Endodermal cell (in vitro differentiated cells): ENCODE measurements around the gene CACNA1D. TPM values are rescaled to one million over a fixed set of nuclear protein-coding genes. Genes with fewer than 3 reads are reported as not detected.

Source experiments
- DNase-seq: peaks from one replicate; pipeline ENCODE4 v3.0.0-alpha.2; 2017
- H3K27ac ChIP-seq: 2 replicates; pipeline ENCODE4 v1.5.1; 2013; ENCODE audit warnings: mild to moderate bottlenecking, low read depth, low read length, moderate library complexity
- H3K27me3 ChIP-seq: 2 replicates; pipeline ENCODE4 v1.6.1; 2013; ENCODE audit warnings: mild to moderate bottlenecking, low read length, moderate library complexity; ENCODE audit not compliant: insufficient read depth, control insufficient read depth, poor library complexity, severe bottlenecking
- H3K36me3 ChIP-seq: 2 replicates; pipeline ENCODE4 v1.7.0; 2013; ENCODE audit warnings: mild to moderate bottlenecking, low read length, moderate library complexity; ENCODE audit not compliant: control insufficient read depth, insufficient read depth
- H3K4me1 ChIP-seq: one replicate; pipeline ENCODE4 v1.7.0; 2013; ENCODE audit warnings: low read length; ENCODE audit not compliant: control insufficient read depth, insufficient read depth
- H3K4me3 ChIP-seq: 2 replicates; pipeline ENCODE4 v1.5.1; 2013; ENCODE audit warnings: mild to moderate bottlenecking, low read length, moderate library complexity
- H3K9ac ChIP-seq: 2 replicates; pipeline ENCODE4 v1.6.1; 2013; ENCODE audit warnings: mild to moderate bottlenecking, low read length, moderate library complexity; ENCODE audit not compliant: poor library complexity, severe bottlenecking; ENCODE audit errors: extremely low read depth
- H3K9me3 ChIP-seq: 2 replicates; pipeline ENCODE4 v1.6.1; 2013; ENCODE audit warnings: mild to moderate bottlenecking, low read length, moderate library complexity; ENCODE audit not compliant: control insufficient read depth
- H3K27ac Mint-ChIP-seq: 2 replicates; pipeline ENCODE4 v1.8.0; 2020; ENCODE audit warnings: mixed read lengths
- H3K27me3 Mint-ChIP-seq: 2 replicates; pipeline ENCODE4 v1.8.0; 2021; ENCODE audit warnings: mild to moderate bottlenecking, mixed read lengths; ENCODE audit not compliant: insufficient read depth
- H3K36me3 Mint-ChIP-seq: 2 replicates; pipeline ENCODE4 v1.8.0; 2020; ENCODE audit warnings: low read depth, mixed read lengths
- H3K4me1 Mint-ChIP-seq: 2 replicates; pipeline ENCODE4 v1.8.0; 2020; ENCODE audit warnings: mixed read lengths
- H3K4me3 Mint-ChIP-seq: 2 replicates; pipeline ENCODE4 v1.8.0; 2020; ENCODE audit warnings: mild to moderate bottlenecking, moderate library complexity, mixed read lengths
- H3K9me3 Mint-ChIP-seq: 2 replicates; pipeline ENCODE4 v1.8.0; 2020; ENCODE audit warnings: mild to moderate bottlenecking, mixed read lengths
- CTCF ChIP-seq: fragments of 200-600 bp; sonication (generic); conservative IDR thresholded peaks from 2 replicates; pipeline ENCODE4 v1.5.0; 2021; ENCODE audit warnings: antibody characterized with exemption, mild to moderate bottlenecking
- WGBS, 2 experiments: methylation state at CpG; one replicate each; pipeline versions ENCODE4 v1.1.5 to v1.1.7; 2013; ENCODE audit warnings: missing lambda C conversion rate in 2 of 2, mixed read lengths in 1 of 2; ENCODE audit not compliant: insufficient coverage in 1 of 2, insufficient read length in 1 of 2; 5-methylcytosine and 5-hydroxymethylcytosine counted together
- total RNA-seq, 2 donors: library from RNA; stranded (reverse); fragmentation: NEBNext Ultra II Directional in 1 of 2; extraction: Animal tissue kit (Norgen Biotek cat#: 25700) in 1 of 2; gene quantifications; 2 replicates in 1 of 2; 3 replicates in 1 of 2; pipeline ENCODE4 v1.2.1, GENCODE V29; 2021

Gene CACNA1D
- total RNA-seq, 2 donors from 2014 or later, result 2.2 to 3.8 TPM

GRCh38 chr3:53613125-53613524, 118.7 kb downstream of the CACNA1D start:
- H3K4me3 Mint-ChIP-seq, result no peak overlapping the region
- 92 to 100% methylated on average over 2 to 3 of the region's 3 CpGs for WGBS, 2 experiments

GRCh38 chr3:53614307-53614706, 119.9 kb downstream of the CACNA1D start:
- WGBS, 2 experiments, result 91 to 93% methylated on average over 4 to 5 of the region's 5 CpGs
- Histone ChIP-seq H3K27ac (no peak overlapping the region), H3K9ac (no peak overlapping the region), H3K9me3 (no peaks in the 10 kb centered on the region), H3K4me3 (no peak overlapping the region), H3K4me1 (no peaks in the 10 kb centered on the region), H3K27me3 (no peaks in the 10 kb centered on the region), H3K36me3 (no peaks in the 10 kb centered on the region)
- TF ChIP-seq CTCF, result no peak
- DNase-seq, result no peak
- H3K4me1 Mint-ChIP-seq, result peaks cover 11% of the 10 kb centered on the region
- H3K36me3 Mint-ChIP-seq, result no peaks in the 10 kb centered on the region
- H3K4me3 Mint-ChIP-seq, result no peak overlapping the region
- peaks cover 5% of the 10 kb centered on the region for H3K27me3 Mint-ChIP-seq
- H3K9me3 Mint-ChIP-seq, result no peaks in the 10 kb centered on the region
- no peak overlapping the region for H3K27ac Mint-ChIP-seq

More at GRCh38 chr3:53613125-53613524, 118.7 kb downstream of the CACNA1D start:
- Mint-ChIP-seq H3K36me3 (no peaks in the 10 kb centered on the region), H3K4me1 (peaks cover 11% of the 10 kb centered on the region), H3K9me3 (no peaks in the 10 kb centered on the region), H3K27ac (no peak overlapping the region), H3K27me3 (peaks cover 5% of the 10 kb centered on the region)
- H3K4me3 ChIP-seq, result no peak overlapping the region
- DNase-seq, result no peak
- H3K27me3 ChIP-seq, result no peaks in the 10 kb centered on the region
- TF ChIP-seq CTCF, result no peak
- H3K36me3 ChIP-seq, result no peaks in the 10 kb centered on the region
- H3K9ac ChIP-seq, result no peak overlapping the region
- H3K4me1 ChIP-seq, result no peaks in the 10 kb centered on the region
- no peak overlapping the region for H3K27ac ChIP-seq
- no peaks in the 10 kb centered on the region for H3K9me3 ChIP-seq

GRCh38 chr3:53616321-53616720, 121.9 kb downstream of the CACNA1D start:
- H3K4me3 Mint-ChIP-seq, result no peak overlapping the region
- Histone ChIP-seq H3K36me3 (no peaks in the 10 kb centered on the region), H3K9me3 (no peaks in the 10 kb centered on the region), H3K4me3 (no peak overlapping the region), H3K27ac (peak overlapping the region; percentile 36), H3K9ac (no peak overlapping the region), H3K4me1 (no peaks in the 10 kb centered on the region), H3K27me3 (no peaks in the 10 kb centered on the region)
- TF ChIP-seq CTCF, result no peak
- H3K9me3 Mint-ChIP-seq, result no peaks in the 10 kb centered on the region
- H3K27ac Mint-ChIP-seq, result no peak overlapping the region
- 86 to 94% methylated on average over 2 to 5 of the region's 5 CpGs for WGBS, 2 experiments
- peaks cover 2% of the 10 kb centered on the region for H3K27me3 Mint-ChIP-seq
- no peak for DNase-seq
- no peaks in the 10 kb centered on the region for H3K36me3 Mint-ChIP-seq
- peaks cover 11% of the 10 kb centered on the region for H3K4me1 Mint-ChIP-seq
